G401 (cell line): ENCODE measurements around the gene NLRP3. TPM values are rescaled to one million over a fixed set of nuclear protein-coding genes. Genes with fewer than 3 reads are reported as not detected.
"Not testable (repeated sequence)": the region's sequence is repeated elsewhere in the genome, so short reads cannot be mapped to it uniquely, and the experiment has no call there.

Experiments
- DNase-seq: peaks from one replicate; pipeline ENCODE4 v3.0.0-alpha.2; 2015; ENCODE audit warnings: low spot score
- in situ Hi-C: cut with HindIII; loops from 2 replicates; pipeline ENCODE4 v1.10.0; 2016; ENCODE audit warnings: low sequenced_read_pairs, mixed read lengths
- total RNA-seq: library from RNA; depleted of rRNA; stranded (reverse); fragments of >200 nt; shearing (Covaris generic); gene quantifications from 2 replicates; pipeline ENCODE4 v1.2.3, GENCODE V29; 2014

NLRP3 gene
- total RNA-seq, 1 experiment from 2014 or later, result not detected

GRCh38 chr1:247456914-247457639 is 41.1 kb downstream of the NLRP3 start:
- in situ Hi-C loops, result no loop called here
- DNase-seq, result no peak

- in situ Hi-C loops, result no loop called here
- no peak for DNase-seq
These were observed 43.5 kb downstream of the NLRP3 start for GRCh38 chr1:247459507-247459906.

GRCh38 chr1:247465796-247466195 is 49.8 kb downstream of the NLRP3 start:
- no peak for DNase-seq
- in situ Hi-C loops, result no loop called here

- DNase-seq, result no peak
- in situ Hi-C loops, result no loop called here
These were observed 51.2 kb downstream of the NLRP3 start for GRCh38 chr1:247467129-247467528.

- in situ Hi-C loops, result no loop called here
- DNase-seq, result no peak
These were observed 52.6 kb downstream of the NLRP3 start for GRCh38 chr1:247468481-247469140.

- in situ Hi-C loops, result no loop called here
- DNase-seq, result no peak
These were observed 53.2 kb downstream of the NLRP3 start for GRCh38 chr1:247469141-247469535.

GRCh38 chr1:247470942-247471429 is 55.0 kb downstream of the NLRP3 start:
- DNase-seq, in situ Hi-C loops: not testable (repeated sequence)

- in situ Hi-C loops, result no loop called here
- DNase-seq, result no peak
These were observed 55.6 kb downstream of the NLRP3 start for GRCh38 chr1:247471445-247472016.

GRCh38 chr1:247472035-247472434 is 56.1 kb downstream of the NLRP3 start:
- in situ Hi-C loops, result no loop called here
- no peak for DNase-seq

GRCh38 chr1:247474367-247474766 is 58.4 kb downstream of the NLRP3 start:
- in situ Hi-C loops, result no loop called here
- DNase-seq, result no peak

GRCh38 chr1:247475793-247476192 is 59.8 kb downstream of the NLRP3 start:
- no peak for DNase-seq
- in situ Hi-C loops, result no loop called here

GRCh38 chr1:247476328-247477058 is 60.5 kb downstream of the NLRP3 start:
- DNase-seq, in situ Hi-C loops: not testable (repeated sequence)

- DNase-seq, result no peak
- in situ Hi-C loops, result no loop called here
These were observed 66.8 kb downstream of the NLRP3 start for GRCh38 chr1:247482747-247483146.

GRCh38 chr1:247487057-247487456 is 71.1 kb downstream of the NLRP3 start:
- DNase-seq, result peak; percentile 54
- in situ Hi-C loops, result no loop called here

GRCh38 chr1:247491328-247491727 is 75.4 kb downstream of the NLRP3 start:
- in situ Hi-C loops, result no loop called here
- DNase-seq, result no peak

GRCh38 chr1:247493106-247493505 is 77.1 kb downstream of the NLRP3 start:
- DNase-seq, result no peak
- in situ Hi-C loops, result no loop called here

GRCh38 chr1:247494767-247495166 is 78.8 kb downstream of the NLRP3 start:
- in situ Hi-C loops, result no loop called here
- DNase-seq, result no peak

- in situ Hi-C loops, result no loop called here
- peak; percentile 30 for DNase-seq
These were observed 80.8 kb downstream of the NLRP3 start for GRCh38 chr1:247496581-247497285.
